Measurements from ENCODE around the gene ADH7.

- TF ChIP-seq SIN3A (IDR thresholded peaks at IDR 0.05; ENCODE audit: borderline replicate concordance, insufficient read depth, low read length) (no peak), TAF1 (IDR thresholded peaks at IDR 0.05; ENCODE audit: borderline replicate concordance, insufficient read depth, low read length) (no peak), POLR2AphosphoS5 (IDR thresholded peaks at IDR 0.05; ENCODE audit: low read depth, low read length) (no peak), REST (IDR thresholded peaks at IDR 0.05; ENCODE audit: insufficient read depth in 1 of 2, low read depth in 2 of 2, low read length in 2 of 2) (no peak), FOXP2 (optimal IDR thresholded peaks at IDR 0.05; ENCODE audit: borderline replicate concordance, extremely low read depth, extremely low read length, insufficient read depth) (no peak)
Observed at GRCh38 chr4:99403380-99404184, 31.6 kb downstream of the ADH7 start.
